Nephron progenitor cell (in vitro differentiated cells): ENCODE results near the gene AGBL4.

ENCODE experiments used
- DNase-seq: peaks from one replicate; pipeline ENCODE4 v3.0.0; 2021
- H3K27ac Mint-ChIP-seq: 2 replicates; pipeline ENCODE4 v1.8.0; 2021; ENCODE audit warnings: mild to moderate bottlenecking, moderate library complexity, mixed read lengths
- H3K27me3 Mint-ChIP-seq: 2 replicates; pipeline ENCODE4 v1.8.0; 2021; ENCODE audit warnings: mild to moderate bottlenecking, low read depth, mixed read lengths; ENCODE audit not compliant: poor library complexity
- H3K36me3 Mint-ChIP-seq: 2 replicates; pipeline ENCODE4 v1.8.0; 2021; ENCODE audit warnings: low read depth, mixed read lengths
- H3K4me1 Mint-ChIP-seq: 2 replicates; pipeline ENCODE4 v1.8.0; 2021; ENCODE audit warnings: mixed read lengths
- H3K4me3 Mint-ChIP-seq: 2 replicates; pipeline ENCODE4 v1.8.0; 2021; ENCODE audit warnings: mild to moderate bottlenecking, moderate library complexity, mixed read lengths
- H3K9me3 Mint-ChIP-seq: 2 replicates; pipeline ENCODE4 v1.8.0; 2021; ENCODE audit warnings: mild to moderate bottlenecking, moderate library complexity, mixed read lengths
- CTCF ChIP-seq: fragments of 200-600 bp; sonication (generic); IDR thresholded peaks from 2 replicates; pipeline ENCODE4 v1.5.0; 2021; ENCODE audit warnings: antibody characterized with exemption

Gene AGBL4

GRCh38 chr1:48943826-48944225 is 1079.9 kb downstream of the AGBL4 start:
- TF ChIP-seq CTCF: no peak
- no peak for DNase-seq
- no peak overlapping the region for H3K27ac Mint-ChIP-seq
- H3K4me1 Mint-ChIP-seq: no peaks in the 10 kb centered on the region
- no peaks in the 10 kb centered on the region for H3K36me3 Mint-ChIP-seq
- H3K4me3 Mint-ChIP-seq: no peak overlapping the region
- peaks cover 53% of the 10 kb centered on the region for H3K9me3 Mint-ChIP-seq
- H3K27me3 Mint-ChIP-seq: peaks cover 5% of the 10 kb centered on the region

GRCh38 chr1:48943393-48943792 is 1080.4 kb downstream of the AGBL4 start:
- TF ChIP-seq CTCF: no peak
- Mint-ChIP-seq H3K27ac (no peak overlapping the region), H3K9me3 (peaks cover 53% of the 10 kb centered on the region), H3K27me3 (peaks cover 5% of the 10 kb centered on the region), H3K4me3 (no peak overlapping the region), H3K4me1 (no peaks in the 10 kb centered on the region), H3K36me3 (no peaks in the 10 kb centered on the region)
- DNase-seq: no peak

DNA sequence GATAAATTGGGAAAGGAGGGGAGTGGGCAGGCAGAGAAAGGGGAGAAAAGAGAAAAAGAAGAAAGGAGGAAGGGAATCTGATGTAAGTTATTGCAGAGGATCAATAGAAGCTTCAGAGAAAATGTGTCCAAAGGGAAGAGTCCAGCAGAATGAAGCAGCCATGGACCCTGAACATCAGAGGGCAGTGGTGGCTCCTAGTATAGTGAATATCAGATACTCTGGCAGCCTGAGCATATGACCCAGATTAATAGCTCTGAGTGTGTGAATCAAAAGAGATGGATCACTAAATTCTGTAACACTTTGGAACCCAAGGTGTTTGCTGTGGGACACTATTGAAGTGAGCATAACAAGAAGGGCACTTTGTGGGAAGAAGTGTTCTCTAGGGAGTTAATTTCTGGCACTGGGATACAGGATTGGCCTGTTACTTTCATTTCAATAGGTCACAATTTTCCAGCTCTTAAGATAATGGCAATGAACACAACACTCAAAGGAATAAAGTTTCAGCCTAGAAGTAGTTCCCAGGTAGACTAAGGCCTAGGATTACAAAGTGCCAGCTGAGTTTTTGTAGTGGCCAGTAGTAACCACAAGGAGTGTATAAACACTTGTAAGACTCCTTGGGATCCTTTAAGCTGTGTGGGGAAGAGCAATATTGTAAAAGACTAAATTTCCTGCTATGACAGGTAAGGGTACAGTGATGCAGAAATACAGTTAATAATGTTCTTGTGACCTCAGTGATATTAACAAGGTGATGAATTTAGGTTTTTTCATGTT is 1082.6 kb downstream of the AGBL4 start:
- Mint-ChIP-seq H3K27me3 (peaks cover 10% of the 10 kb centered on the region), H3K9me3 (peaks cover 53% of the 10 kb centered on the region), H3K27ac (no peak overlapping the region), H3K36me3 (no peaks in the 10 kb centered on the region), H3K4me1 (no peaks in the 10 kb centered on the region), H3K4me3 (no peak overlapping the region)
- no peak for DNase-seq
- TF ChIP-seq CTCF: no peak

- Mint-ChIP-seq H3K27me3 (peaks cover 10% of the 10 kb centered on the region), H3K9me3 (peaks cover 55% of the 10 kb centered on the region), H3K4me3 (no peak overlapping the region), H3K27ac (no peak overlapping the region), H3K4me1 (no peaks in the 10 kb centered on the region), H3K36me3 (no peaks in the 10 kb centered on the region)
- no peak for DNase-seq
- no peak for TF ChIP-seq CTCF
These were observed 1083.4 kb downstream of the AGBL4 start for GRCh38 chr1:48940354-48940753.

DNA sequence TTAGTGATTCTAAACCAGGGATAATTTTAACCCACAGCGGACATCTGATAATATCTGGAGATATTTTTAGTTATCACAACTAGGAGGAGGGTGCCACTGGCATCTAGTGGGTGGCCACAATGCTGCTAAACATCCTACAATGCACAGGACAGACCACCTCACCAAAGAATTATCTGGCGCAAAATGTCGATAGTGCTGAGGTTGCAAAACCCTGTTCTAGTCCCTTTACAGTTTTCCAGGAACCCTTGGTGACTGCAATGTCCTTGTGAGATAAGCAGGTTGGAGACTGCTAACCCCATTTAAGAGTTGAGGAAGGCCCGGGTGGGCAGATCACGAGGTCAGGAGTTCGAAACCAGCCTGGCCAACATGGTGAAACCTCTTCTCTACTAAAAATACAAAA is 1083.9 kb downstream of the AGBL4 start:
- Mint-ChIP-seq H3K27ac (no peak overlapping the region), H3K9me3 (peaks cover 57% of the 10 kb centered on the region), H3K4me3 (no peak overlapping the region), H3K27me3 (peaks cover 10% of the 10 kb centered on the region), H3K4me1 (no peaks in the 10 kb centered on the region), H3K36me3 (no peaks in the 10 kb centered on the region)
- no peak for TF ChIP-seq CTCF
- DNase-seq: no peak

DNA sequence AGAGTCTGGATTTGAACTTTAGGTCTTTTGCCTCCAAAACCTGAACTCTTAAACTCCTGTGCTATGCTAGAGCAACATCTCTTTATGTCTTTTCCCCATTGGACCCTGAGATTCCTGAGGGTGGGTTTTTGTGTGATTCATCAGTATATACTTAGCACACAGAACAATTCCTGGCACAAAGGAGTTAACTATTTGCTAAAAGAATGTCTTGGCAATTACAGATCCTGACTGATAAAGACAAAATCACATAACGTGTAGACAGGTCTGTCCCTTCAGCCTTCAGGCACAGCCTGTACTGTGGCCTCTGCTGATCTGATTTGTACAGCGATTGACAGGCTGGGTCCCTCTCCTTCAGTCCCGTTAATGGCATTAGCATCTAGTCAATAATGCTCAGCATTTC is 1084.7 kb downstream of the AGBL4 start:
- no peak for DNase-seq
- peaks cover 56% of the 10 kb centered on the region for H3K9me3 Mint-ChIP-seq
- H3K36me3 Mint-ChIP-seq: no peaks in the 10 kb centered on the region
- no peak for TF ChIP-seq CTCF
- peaks cover 10% of the 10 kb centered on the region for H3K27me3 Mint-ChIP-seq
- no peak overlapping the region for H3K27ac Mint-ChIP-seq
- no peak overlapping the region for H3K4me3 Mint-ChIP-seq
- H3K4me1 Mint-ChIP-seq: no peaks in the 10 kb centered on the region
